Gastrocnemius medialis (tissue), 4 donors: ENCODE measurements around the gene BARX1.

Source experiments
- CTCF ChIP-seq, 5 experiments: fragments of 450-650 bp in 3 of 5; fragments of 200-600 bp in 2 of 5; sonication (generic) in 2 of 5; IDR thresholded peaks in 4 of 5; conservative IDR thresholded peaks in 1 of 5; 1 replicate in 4 of 5; 2 replicates in 1 of 5; pipeline ENCODE4 v1.5.1; 2016 to 2019; ENCODE audit warnings: antibody characterized with exemption in 5 of 5, mild to moderate bottlenecking in 3 of 5, moderate library complexity in 3 of 5
- POLR2A ChIP-seq, 2 donors: fragments of 450-650 bp; IDR thresholded peaks; one replicate each; pipeline ENCODE4 v1.6.1; 2017; ENCODE audit warnings: antibody characterized with exemption in 2 of 2, mild to moderate bottlenecking in 2 of 2, moderate library complexity in 2 of 2

- no peak for TF ChIP-seq CTCF (IDR thresholded peaks at IDR 0.05 in 4 of 5, conservative IDR thresholded peaks at IDR 0.05 in 1 of 5)
- no peak for TF ChIP-seq POLR2A (IDR thresholded peaks at IDR 0.05)
Observed at GRCh38 chr9:93992830-93993229, 37.7 kb upstream of the BARX1 start.
